HepG2 (cell line): ENCODE results near the gene FAM118B. TPM values are rescaled to one million over a fixed set of nuclear protein-coding genes. Genes with fewer than 3 reads are reported as not detected.

Source experiments
- BRCA1 ChIP-seq: sonication (generic); formaldehyde crosslinking; IDR thresholded peaks from 2 replicates; pipeline ENCODE4 v1.4.0; 2020; ENCODE audit warnings: missing genetic modification reagents
- HNF4A ChIP-seq: sonication (generic); formaldehyde crosslinking; IDR thresholded peaks from 2 replicates; pipeline ENCODE4 v1.4.0; 2020; ENCODE audit warnings: missing genetic modification reagents
- HOXA5 ChIP-seq: sonication (generic); formaldehyde crosslinking; IDR thresholded peaks from 2 replicates; pipeline ENCODE4 v1.4.0; 2020; ENCODE audit warnings: missing genetic modification reagents
- NCOA2 ChIP-seq: sonication (generic); formaldehyde crosslinking; IDR thresholded peaks from 2 replicates; pipeline ENCODE4 v1.8.0; 2022; ENCODE audit warnings: inconsistent platforms
- NR1H2 ChIP-seq: sonication (generic); formaldehyde crosslinking; IDR thresholded peaks from 2 replicates; pipeline ENCODE4 v1.8.1; 2022; ENCODE audit warnings: low read depth, missing genetic modification reagents, borderline replicate concordance
- SIN3A ChIP-seq: IDR thresholded peaks from 2 replicates; pipeline ENCODE4 v1.6.1; 2011; ENCODE audit warnings: low read depth, mild to moderate bottlenecking, control low read depth, low read length, borderline replicate concordance
- TAF15 ChIP-seq: fragments of 200-400 bp; formaldehyde crosslinking; IDR thresholded peaks from one replicate; pipeline ENCODE4 v1.6.1; 2018; ENCODE audit warnings: mild to moderate bottlenecking, low read depth, low read length; ENCODE audit not compliant: poor library complexity, severe bottlenecking
- ZBTB38 ChIP-seq: sonication (generic); formaldehyde crosslinking; IDR thresholded peaks from 2 replicates; pipeline ENCODE4 v1.5.1; 2020; ENCODE audit warnings: mild to moderate bottlenecking, missing genetic modification reagents
- ZNF235 ChIP-seq: sonication (generic); formaldehyde crosslinking; IDR thresholded peaks from 2 replicates; pipeline ENCODE4 v1.8.1; 2023; ENCODE audit warnings: mild to moderate bottlenecking, missing genetic modification reagents, borderline replicate concordance
- ZNF556 ChIP-seq: sonication (generic); formaldehyde crosslinking; IDR thresholded peaks from 2 replicates; pipeline ENCODE4 v1.4.0; 2020; ENCODE audit warnings: mild to moderate bottlenecking, missing genetic modification reagents, borderline replicate concordance
- ZNF777 ChIP-seq: sonication (generic); formaldehyde crosslinking; IDR thresholded peaks from 2 replicates; pipeline ENCODE4 v1.4.0; 2020; ENCODE audit warnings: missing genetic modification reagents
- ZSCAN25 ChIP-seq: sonication (generic); formaldehyde crosslinking; IDR thresholded peaks from 2 replicates; pipeline ENCODE4 v1.8.0; 2022; ENCODE audit warnings: mild to moderate bottlenecking, missing genetic modification reagents
- polyA plus RNA-seq, 8 experiments: library from polyadenylated mRNA; depleted of rRNA in 3 of 8; stranded (reverse) in 7 of 8; unstranded in 1 of 8; fragments of >200 nt; fragmentation: Illumina TruSeq in 4 of 8; extraction: Trizol in 4 of 8; gene quantifications; 2 replicates each; pipeline versions ENCODE4 v1.2.1 to v1.2.3, GENCODE V29; 2011 to 2016; ENCODE audit warnings: low read depth in 4 of 8, missing spikeins in 1 of 8, mixed read lengths in 1 of 8; ENCODE audit not compliant: insufficient read depth in 1 of 8
- total RNA-seq, 5 experiments: library from RNA; depleted of rRNA; stranded (reverse); fragments of >200 nt; fragmentation: Illumina TruSeq; extraction: Trizol; gene quantifications; 2 replicates each; pipeline ENCODE4 v1.2.3, GENCODE V29; 2016; ENCODE audit warnings: low read depth in 1 of 5
- TF ChIP-seq, protein P1 (sequence below): IDR thresholded peaks from 2 replicates; pipeline ENCODE4 v1.6.1; 2018; ENCODE audit warnings: missing genetic modification reagents, mild to moderate bottlenecking, missing compliant biosample characterization
- TF ChIP-seq, protein P2 (sequence below): sonication (generic); formaldehyde crosslinking; IDR thresholded peaks from 2 replicates; pipeline ENCODE4 v1.9.0; 2021; ENCODE audit warnings: missing genetic modification reagents, mild to moderate bottlenecking, borderline replicate concordance
- TF ChIP-seq, protein P3 (sequence below): sonication (generic); formaldehyde crosslinking; IDR thresholded peaks from 2 replicates; pipeline ENCODE4 v1.9.0; 2022; ENCODE audit warnings: missing genetic modification reagents, mild to moderate bottlenecking, borderline replicate concordance
- TF ChIP-seq, protein P4 (sequence below): IDR thresholded peaks from 2 replicates; pipeline ENCODE4 v1.6.1; 2012; ENCODE audit warnings: low read depth, low read length, improper control_type of control experiment
- TF ChIP-seq, protein P5 (sequence below): sonication (generic); formaldehyde crosslinking; IDR thresholded peaks from 2 replicates; pipeline ENCODE4 v1.4.0; 2020; ENCODE audit warnings: mild to moderate bottlenecking, missing genetic modification reagents, borderline replicate concordance
- TF ChIP-seq, protein P6 (sequence below): sonication (generic); formaldehyde crosslinking; IDR thresholded peaks from 2 replicates; pipeline ENCODE4 v1.9.0; 2022; ENCODE audit warnings: low read depth, missing genetic modification reagents

Gene FAM118B
- total and polyA plus RNA-seq, 2 of the 13 experiments (the other 11 are each of a cell fraction or from before 2014, with no cell fraction given) = 10.2 to 25.7 TPM

DNA sequence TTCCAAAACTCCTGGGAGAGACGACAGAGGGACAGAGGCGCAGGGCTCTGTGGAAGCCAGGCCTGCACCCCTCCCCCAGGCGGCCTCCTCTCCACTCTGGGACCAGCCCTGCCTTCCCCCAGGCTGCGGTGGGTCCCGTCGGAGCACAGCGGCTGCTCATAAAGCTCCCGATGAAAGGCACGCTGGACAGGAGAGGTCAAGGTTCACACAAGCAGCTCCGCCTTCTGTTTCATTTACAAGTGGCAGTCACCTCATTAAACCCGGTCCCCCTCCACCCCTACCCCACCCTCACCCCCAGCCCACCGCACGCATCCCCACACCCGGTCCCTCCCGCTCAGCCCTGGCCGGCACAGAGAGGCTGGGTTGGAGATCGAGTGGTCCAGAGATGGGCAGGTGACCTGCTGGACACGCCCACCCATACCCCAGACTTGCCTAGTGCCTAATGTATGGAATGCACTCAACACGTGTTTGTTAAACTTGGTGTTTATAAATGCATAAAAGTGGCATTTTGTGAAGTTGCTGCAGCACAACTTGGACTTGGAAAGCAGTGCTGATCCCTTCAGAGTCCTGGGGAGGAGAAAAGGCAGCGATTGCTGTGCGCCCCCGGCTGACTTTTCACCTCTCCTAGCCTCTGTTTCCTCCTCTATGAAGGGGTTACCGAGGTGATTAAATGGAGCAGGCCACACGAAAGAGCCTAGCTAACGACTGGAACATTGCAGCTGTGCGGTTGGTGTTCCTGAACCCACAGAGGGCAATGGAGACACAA lies 26.1 kb upstream of the FAM118B start (continued):
- TF ChIP-seq, protein P1, sequence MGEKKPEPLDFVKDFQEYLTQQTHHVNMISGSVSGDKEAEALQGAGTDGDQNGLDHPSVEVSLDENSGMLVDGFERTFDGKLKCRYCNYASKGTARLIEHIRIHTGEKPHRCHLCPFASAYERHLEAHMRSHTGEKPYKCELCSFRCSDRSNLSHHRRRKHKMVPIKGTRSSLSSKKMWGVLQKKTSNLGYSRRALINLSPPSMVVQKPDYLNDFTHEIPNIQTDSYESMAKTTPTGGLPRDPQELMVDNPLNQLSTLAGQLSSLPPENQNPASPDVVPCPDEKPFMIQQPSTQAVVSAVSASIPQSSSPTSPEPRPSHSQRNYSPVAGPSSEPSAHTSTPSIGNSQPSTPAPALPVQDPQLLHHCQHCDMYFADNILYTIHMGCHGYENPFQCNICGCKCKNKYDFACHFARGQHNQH (CRISPR knock-in tag) = no peak
- TF ChIP-seq TAF15 (no peak), ZNF235 (CRISPR knock-in tag) (no peak), ZNF777 (CRISPR knock-in tag) (peak; percentile 96), BRCA1 (CRISPR knock-in tag) (no peak), NCOA2 (CRISPR knock-in tag) (peak; percentile 24; the same call in 1 of the 2 replicates), HNF4A (CRISPR knock-in tag) (peak; percentile 77), ZBTB38 (CRISPR knock-in tag) (peak; percentile 87), HOXA5 (no peak), SIN3A (no peak), NR1H2 (CRISPR knock-in tag) (no peak), ZSCAN25 (CRISPR knock-in tag) (peak; percentile 88), ZNF556 (CRISPR knock-in tag) (no peak)
- TF ChIP-seq, protein P2, sequence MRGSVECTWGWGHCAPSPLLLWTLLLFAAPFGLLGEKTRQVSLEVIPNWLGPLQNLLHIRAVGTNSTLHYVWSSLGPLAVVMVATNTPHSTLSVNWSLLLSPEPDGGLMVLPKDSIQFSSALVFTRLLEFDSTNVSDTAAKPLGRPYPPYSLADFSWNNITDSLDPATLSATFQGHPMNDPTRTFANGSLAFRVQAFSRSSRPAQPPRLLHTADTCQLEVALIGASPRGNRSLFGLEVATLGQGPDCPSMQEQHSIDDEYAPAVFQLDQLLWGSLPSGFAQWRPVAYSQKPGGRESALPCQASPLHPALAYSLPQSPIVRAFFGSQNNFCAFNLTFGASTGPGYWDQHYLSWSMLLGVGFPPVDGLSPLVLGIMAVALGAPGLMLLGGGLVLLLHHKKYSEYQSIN (CRISPR knock-in tag) = no peak
- TF ChIP-seq, protein P3, sequence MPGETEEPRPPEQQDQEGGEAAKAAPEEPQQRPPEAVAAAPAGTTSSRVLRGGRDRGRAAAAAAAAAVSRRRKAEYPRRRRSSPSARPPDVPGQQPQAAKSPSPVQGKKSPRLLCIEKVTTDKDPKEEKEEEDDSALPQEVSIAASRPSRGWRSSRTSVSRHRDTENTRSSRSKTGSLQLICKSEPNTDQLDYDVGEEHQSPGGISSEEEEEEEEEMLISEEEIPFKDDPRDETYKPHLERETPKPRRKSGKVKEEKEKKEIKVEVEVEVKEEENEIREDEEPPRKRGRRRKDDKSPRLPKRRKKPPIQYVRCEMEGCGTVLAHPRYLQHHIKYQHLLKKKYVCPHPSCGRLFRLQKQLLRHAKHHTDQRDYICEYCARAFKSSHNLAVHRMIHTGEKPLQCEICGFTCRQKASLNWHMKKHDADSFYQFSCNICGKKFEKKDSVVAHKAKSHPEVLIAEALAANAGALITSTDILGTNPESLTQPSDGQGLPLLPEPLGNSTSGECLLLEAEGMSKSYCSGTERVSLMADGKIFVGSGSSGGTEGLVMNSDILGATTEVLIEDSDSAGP (CRISPR knock-in tag) = peak; percentile 32
- TF ChIP-seq, protein P4, sequence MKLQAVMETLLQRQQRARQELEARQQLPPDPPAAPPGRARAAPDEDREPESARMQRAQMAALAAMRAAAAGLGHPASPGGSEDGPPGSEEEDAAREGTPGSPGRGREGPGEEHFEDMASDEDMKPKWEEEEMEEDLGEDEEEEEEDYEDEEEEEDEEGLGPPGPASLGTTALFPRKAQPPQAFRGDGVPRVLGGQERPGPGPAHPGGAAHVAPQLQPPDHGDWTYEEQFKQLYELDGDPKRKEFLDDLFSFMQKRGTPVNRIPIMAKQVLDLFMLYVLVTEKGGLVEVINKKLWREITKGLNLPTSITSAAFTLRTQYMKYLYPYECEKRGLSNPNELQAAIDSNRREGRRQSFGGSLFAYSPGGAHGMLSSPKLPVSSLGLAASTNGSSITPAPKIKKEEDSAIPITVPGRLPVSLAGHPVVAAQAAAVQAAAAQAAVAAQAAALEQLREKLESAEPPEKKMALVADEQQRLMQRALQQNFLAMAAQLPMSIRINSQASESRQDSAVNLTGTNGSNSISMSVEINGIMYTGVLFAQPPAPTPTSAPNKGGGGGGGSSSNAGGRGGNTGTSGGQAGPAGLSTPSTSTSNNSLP = no peak
- TF ChIP-seq, protein P5, sequence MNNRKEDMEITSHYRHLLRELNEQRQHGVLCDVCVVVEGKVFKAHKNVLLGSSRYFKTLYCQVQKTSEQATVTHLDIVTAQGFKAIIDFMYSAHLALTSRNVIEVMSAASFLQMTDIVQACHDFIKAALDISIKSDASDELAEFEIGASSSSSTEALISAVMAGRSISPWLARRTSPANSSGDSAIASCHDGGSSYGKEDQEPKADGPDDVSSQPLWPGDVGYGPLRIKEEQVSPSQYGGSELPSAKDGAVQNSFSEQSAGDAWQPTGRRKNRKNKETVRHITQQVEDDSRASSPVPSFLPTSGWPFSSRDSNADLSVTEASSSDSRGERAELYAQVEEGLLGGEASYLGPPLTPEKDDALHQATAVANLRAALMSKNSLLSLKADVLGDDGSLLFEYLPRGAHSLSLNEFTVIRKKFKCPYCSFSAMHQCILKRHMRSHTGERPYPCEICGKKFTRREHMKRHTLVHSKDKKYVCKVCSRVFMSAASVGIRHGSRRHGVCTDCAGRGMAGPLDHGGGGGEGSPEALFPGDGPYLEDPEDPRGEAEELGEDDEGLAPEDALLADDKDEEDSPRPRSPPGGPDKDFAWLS (CRISPR knock-in tag) = no peak
- TF ChIP-seq, protein P6, sequence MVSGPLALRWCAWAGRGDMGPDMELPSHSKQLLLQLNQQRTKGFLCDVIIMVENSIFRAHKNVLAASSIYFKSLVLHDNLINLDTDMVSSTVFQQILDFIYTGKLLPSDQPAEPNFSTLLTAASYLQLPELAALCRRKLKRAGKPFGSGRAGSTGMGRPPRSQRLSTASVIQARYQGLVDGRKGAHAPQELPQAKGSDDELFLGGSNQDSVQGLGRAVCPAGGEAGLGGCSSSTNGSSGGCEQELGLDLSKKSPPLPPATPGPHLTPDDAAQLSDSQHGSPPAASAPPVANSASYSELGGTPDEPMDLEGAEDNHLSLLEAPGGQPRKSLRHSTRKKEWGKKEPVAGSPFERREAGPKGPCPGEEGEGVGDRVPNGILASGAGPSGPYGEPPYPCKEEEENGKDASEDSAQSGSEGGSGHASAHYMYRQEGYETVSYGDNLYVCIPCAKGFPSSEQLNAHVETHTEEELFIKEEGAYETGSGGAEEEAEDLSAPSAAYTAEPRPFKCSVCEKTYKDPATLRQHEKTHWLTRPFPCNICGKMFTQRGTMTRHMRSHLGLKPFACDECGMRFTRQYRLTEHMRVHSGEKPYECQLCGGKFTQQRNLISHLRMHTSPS (CRISPR knock-in tag) = no peak
